ENCODE data around the gene WEE1. TPM values are rescaled to one million over a fixed set of nuclear protein-coding genes. Genes with fewer than 3 reads are reported as not detected.

WEE1 gene
- polyA plus RNA-seq, 1 donor from 2014 or later = 16.0 TPM

DNA sequence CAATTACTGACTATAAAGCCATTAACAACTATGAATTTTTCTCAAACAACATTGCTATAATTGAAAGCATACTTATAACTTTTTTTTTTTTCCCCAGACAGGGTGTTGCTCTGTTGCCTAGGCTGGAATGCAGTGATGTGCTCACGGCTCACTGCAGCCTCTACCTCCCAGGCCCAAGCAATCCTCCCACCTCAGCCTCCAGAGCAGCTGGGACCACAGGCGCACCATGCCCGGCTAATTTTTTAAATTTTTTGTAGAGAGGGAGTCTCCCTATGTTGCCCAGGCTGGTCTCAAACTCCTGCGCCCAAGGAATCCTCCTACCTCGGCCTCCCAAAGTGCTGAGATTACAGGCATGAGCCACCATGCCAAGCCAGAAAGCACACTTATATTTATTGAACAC is 6.1 kb upstream of the WEE1 start:
- Histone ChIP-seq H3K79me2 (replicated peaks; ENCODE audit: insufficient read depth, low read length) (no peaks in the 10 kb centered on the region), H3F3A (ENCODE audit: insufficient read depth, low read length, poor library complexity, severe bottlenecking) (no peaks in the 10 kb centered on the region), H3K4me2 (ENCODE audit: low read length) (no peak overlapping the region), H3K9ac (ENCODE audit: low read length) (no peak overlapping the region), H3K9me3 (ENCODE audit: low read length) (no peaks in the 10 kb centered on the region), H3K27ac (ENCODE audit: low read length) (no peak overlapping the region), H2AFZ (ENCODE audit: low read depth, low read length) (no peak overlapping the region), H3K27me3 (ENCODE audit: insufficient read depth, low read depth, low read length) (no peaks in the 10 kb centered on the region), H3K9me2 (ENCODE audit: insufficient read depth, low read length) (no peaks in the 10 kb centered on the region), H4K20me1 (ENCODE audit: insufficient read depth) (no peaks in the 10 kb centered on the region), H3K4me3 (ENCODE audit: low read length) (no peak overlapping the region), H3K36me3 (ENCODE audit: insufficient read depth, low read length) (no peaks in the 10 kb centered on the region)
- no peak for TF ChIP-seq POLR2AphosphoS5 (IDR thresholded peaks at IDR 0.05)
- no peak for TF ChIP-seq EZH2 (IDR thresholded peaks at IDR 0.05; ENCODE audit: borderline replicate concordance, insufficient read depth, low read length, poor library complexity, severe bottlenecking)
- no peak for TF ChIP-seq MXI1 (conservative IDR thresholded peaks at IDR 0.05; ENCODE audit: poor library complexity, severe bottlenecking)
- no peak for TF ChIP-seq SMC3 (conservative IDR thresholded peaks at IDR 0.05; ENCODE audit: poor library complexity)
- no peak for TF ChIP-seq CTCF (IDR thresholded peaks at IDR 0.05; ENCODE audit: poor library complexity, severe bottlenecking)
- TF ChIP-seq REST (IDR thresholded peaks at IDR 0.05; ENCODE audit: borderline replicate concordance) = no peak

DNA sequence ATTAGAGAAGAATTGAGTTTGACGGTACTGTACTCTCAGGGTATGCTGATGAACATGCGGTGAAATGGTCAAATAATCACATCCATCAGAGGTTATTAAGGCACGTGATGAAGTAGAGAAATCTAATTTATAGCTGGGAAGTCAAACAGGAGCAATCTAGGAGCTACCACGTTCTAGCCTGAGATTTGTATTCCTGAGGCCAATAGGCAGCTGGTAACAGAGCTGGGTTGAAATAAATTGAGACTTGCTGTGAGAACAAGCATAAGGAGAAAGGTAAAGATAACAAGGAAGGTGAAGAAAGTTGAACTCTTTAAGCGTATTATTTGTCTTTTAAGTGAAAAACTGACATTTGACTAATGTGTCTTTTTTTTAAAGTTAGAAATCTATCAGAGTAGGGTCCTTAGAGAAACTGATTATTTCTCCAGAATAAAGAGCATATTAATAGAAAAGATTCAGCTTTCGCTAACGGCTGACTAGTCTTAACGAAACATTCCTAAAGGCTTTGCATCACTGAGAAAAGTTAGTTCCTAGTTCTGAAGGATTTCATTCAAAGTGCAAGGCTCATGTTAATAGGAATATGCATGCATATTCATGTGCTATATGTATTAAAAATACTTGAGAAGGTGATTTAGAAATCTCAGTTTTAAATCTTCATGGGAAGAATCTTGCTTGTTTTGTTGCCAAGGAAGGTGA is 5.2 kb upstream of the WEE1 start:
- no peaks in the 10 kb centered on the region for H3K9me2 ChIP-seq (ENCODE audit: insufficient read depth, low read length)
- H3K27me3 ChIP-seq (ENCODE audit: insufficient read depth, low read depth, low read length) = no peaks in the 10 kb centered on the region
- no peaks in the 10 kb centered on the region for H4K20me1 ChIP-seq (ENCODE audit: insufficient read depth)
- no peak overlapping the region for H2AFZ ChIP-seq (ENCODE audit: low read depth, low read length)
- no peaks in the 10 kb centered on the region for H3K9me3 ChIP-seq (ENCODE audit: low read length)
- H3K79me2 ChIP-seq (replicated peaks; ENCODE audit: insufficient read depth, low read length) = no peaks in the 10 kb centered on the region
- H3K4me2 ChIP-seq (ENCODE audit: low read length) = no peak overlapping the region
- H3K36me3 ChIP-seq (ENCODE audit: insufficient read depth, low read length) = no peaks in the 10 kb centered on the region
- no peak overlapping the region for H3K4me3 ChIP-seq (ENCODE audit: low read length)
- no peak for TF ChIP-seq MXI1 (conservative IDR thresholded peaks at IDR 0.05; ENCODE audit: poor library complexity, severe bottlenecking)
- no peak for TF ChIP-seq CTCF (IDR thresholded peaks at IDR 0.05; ENCODE audit: poor library complexity, severe bottlenecking)
- no peak for TF ChIP-seq TAF1 (IDR thresholded peaks at IDR 0.05; ENCODE audit: low read depth)
- no peak for TF ChIP-seq REST (IDR thresholded peaks at IDR 0.05; ENCODE audit: borderline replicate concordance)
- TF ChIP-seq POLR2AphosphoS5 (IDR thresholded peaks at IDR 0.05) = no peak
- TF ChIP-seq SMC3 (conservative IDR thresholded peaks at IDR 0.05; ENCODE audit: poor library complexity) = no peak
- no peak for TF ChIP-seq EZH2 (IDR thresholded peaks at IDR 0.05; ENCODE audit: borderline replicate concordance, insufficient read depth, low read length, poor library complexity, severe bottlenecking)
- no peak for TF ChIP-seq EP300 (conservative IDR thresholded peaks at IDR 0.05; ENCODE audit: poor library complexity, severe bottlenecking)
- TF ChIP-seq RAD21 (conservative IDR thresholded peaks at IDR 0.05) = no peak
- H3K27ac ChIP-seq (ENCODE audit: low read length) = no peak overlapping the region
- H3K9ac ChIP-seq (ENCODE audit: low read length) = no peak overlapping the region
- H3F3A ChIP-seq (ENCODE audit: insufficient read depth, low read length, poor library complexity, severe bottlenecking) = no peaks in the 10 kb centered on the region
